ENCODE measurements around the gene VWA8.
"Not testable (repeated sequence)": the region's sequence is repeated elsewhere in the genome, so short reads cannot be mapped to it uniquely, and the experiment has no call there.

The VWA8 gene

DNA sequence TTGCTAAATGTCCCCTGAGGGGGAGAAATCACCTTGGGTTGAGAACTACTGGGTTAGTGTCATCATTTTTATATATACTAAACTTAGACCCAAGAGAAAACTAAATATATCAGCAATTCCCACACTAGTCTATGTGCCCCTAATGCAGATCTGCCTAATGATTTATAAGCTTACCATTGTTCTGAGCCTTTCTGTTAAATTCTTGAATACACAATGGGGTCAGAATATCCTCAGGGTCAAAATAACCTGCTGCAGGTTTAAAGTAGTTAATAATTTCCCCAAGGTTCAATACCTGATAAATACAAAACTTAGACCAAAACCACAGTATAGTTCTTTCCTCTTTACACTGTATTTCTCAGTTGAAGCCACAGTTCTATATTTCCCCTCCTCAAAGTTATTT, 4.6 kb downstream of the VWA8 start:
- H3K4me3 ChIP-seq (replicated peaks in 1 of 2; ENCODE audit: low read depth in 2 of 2, low read length in 2 of 2) = no peak overlapping the region
- no peak for DNase-seq (ENCODE audit: low read depth in 2 of 2)
- TF ChIP-seq, protein P1, sequence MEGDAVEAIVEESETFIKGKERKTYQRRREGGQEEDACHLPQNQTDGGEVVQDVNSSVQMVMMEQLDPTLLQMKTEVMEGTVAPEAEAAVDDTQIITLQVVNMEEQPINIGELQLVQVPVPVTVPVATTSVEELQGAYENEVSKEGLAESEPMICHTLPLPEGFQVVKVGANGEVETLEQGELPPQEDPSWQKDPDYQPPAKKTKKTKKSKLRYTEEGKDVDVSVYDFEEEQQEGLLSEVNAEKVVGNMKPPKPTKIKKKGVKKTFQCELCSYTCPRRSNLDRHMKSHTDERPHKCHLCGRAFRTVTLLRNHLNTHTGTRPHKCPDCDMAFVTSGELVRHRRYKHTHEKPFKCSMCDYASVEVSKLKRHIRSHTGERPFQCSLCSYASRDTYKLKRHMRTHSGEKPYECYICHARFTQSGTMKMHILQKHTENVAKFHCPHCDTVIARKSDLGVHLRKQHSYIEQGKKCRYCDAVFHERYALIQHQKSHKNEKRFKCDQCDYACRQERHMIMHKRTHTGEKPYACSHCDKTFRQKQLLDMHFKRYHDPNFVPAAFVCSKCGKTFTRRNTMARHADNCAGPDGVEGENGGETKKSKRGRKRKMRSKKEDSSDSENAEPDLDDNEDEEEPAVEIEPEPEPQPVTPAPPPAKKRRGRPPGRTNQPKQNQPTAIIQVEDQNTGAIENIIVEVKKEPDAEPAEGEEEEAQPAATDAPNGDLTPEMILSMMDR (IDR thresholded peaks at IDR 0.05; ENCODE audit: low read depth, low read length) = no peak

DNA sequence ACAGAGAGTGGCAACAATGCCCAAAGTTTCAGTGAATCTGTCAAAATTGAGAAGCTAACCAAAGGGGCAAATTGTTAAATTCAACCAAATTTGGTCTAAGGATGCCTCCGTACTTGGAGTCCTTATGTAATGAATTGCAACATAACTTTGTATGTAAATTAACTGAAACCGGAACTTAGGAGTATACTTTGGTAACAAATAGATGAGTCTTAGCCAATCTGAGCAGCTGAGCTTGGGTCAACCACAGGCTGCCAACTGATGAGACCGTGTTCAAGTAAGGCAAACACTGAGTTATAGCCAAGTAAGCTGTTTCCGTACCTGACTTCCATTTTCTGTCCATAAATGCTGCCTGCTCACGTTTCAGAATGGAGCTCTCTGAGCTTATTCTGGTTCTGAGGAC, 5.3 kb downstream of the VWA8 start:
- no peak overlapping the region for H3K4me3 ChIP-seq (replicated peaks in 1 of 2; ENCODE audit: low read depth in 2 of 2, low read length in 2 of 2)
- DNase-seq (ENCODE audit: low read depth in 2 of 2) = no peak
- TF ChIP-seq, protein P1 (IDR thresholded peaks at IDR 0.05; ENCODE audit: low read depth, low read length) = no peak

DNA sequence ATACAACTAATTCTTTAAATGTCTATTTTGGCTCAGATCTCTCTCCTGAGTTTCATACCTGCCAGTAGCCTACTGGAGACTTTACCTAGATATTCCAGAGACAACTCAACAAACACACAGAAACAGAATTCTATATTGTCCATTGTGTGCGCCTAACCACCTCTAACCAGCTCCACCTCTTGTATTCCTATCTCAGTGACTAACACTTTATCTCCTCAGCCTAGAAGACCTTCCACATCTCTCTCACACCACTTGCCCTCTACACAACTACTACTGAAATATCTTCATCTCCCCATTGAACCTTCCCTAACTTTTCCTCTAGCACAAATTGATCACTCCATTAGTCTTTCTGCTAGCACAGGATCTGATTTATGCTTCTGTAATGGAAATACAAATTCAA, 6.7 kb downstream of the VWA8 start:
- no peak overlapping the region for H3K4me3 ChIP-seq (replicated peaks in 1 of 2; ENCODE audit: low read depth in 2 of 2, low read length in 2 of 2)
- TF ChIP-seq, protein P1 (IDR thresholded peaks at IDR 0.05; ENCODE audit: low read depth, low read length) = no peak
- no peak for DNase-seq (ENCODE audit: low read depth in 2 of 2)

DNA sequence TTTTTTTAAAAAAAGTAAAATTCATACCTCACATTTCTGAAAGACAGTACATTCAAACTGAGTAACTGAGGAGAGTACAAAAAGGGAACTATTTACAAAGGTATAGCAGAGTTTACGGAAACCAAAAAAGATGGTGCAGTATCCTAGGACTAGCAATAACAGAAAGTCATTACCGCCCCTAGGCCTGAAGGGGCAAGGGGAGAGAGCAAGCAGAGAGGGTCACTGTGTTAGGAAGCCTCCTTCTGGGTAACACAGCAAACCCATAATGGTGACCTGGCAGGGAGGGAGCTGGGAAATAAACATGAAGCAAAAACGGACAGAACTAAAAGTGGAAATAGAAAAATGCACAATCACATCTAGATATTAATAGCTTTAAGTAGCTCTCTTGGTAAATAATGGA, 8.2 kb downstream of the VWA8 start:
- H3K4me3 ChIP-seq (replicated peaks in 1 of 2; ENCODE audit: low read depth in 2 of 2, low read length in 2 of 2) = no peak overlapping the region
- TF ChIP-seq, protein P1 (IDR thresholded peaks at IDR 0.05; ENCODE audit: low read depth, low read length) = no peak
- DNase-seq (ENCODE audit: low read depth in 2 of 2) = no peak

DNA sequence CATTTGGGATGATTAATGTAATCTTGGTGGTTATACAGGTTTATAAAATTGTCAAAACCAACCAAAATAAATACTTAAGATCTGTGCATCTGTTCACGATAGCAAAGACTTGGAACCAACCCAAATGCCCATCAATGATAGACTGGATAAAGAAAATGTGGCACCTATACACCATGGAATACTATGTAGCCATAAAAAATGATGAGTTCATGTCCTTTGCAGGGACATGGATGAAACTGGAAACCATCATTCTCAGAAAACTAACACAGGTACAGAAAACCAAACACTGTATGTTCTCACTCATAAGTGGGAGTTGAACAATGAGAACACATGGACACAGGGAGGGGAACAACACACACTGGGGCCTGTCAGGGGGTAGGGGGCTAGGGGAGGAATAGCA, 11.8 kb downstream of the VWA8 start:
- H3K4me3 ChIP-seq (replicated peaks in 1 of 2; ENCODE audit: low read depth in 2 of 2, low read length in 2 of 2); DNase-seq (ENCODE audit: low read depth in 2 of 2): not testable (repeated sequence)

DNA sequence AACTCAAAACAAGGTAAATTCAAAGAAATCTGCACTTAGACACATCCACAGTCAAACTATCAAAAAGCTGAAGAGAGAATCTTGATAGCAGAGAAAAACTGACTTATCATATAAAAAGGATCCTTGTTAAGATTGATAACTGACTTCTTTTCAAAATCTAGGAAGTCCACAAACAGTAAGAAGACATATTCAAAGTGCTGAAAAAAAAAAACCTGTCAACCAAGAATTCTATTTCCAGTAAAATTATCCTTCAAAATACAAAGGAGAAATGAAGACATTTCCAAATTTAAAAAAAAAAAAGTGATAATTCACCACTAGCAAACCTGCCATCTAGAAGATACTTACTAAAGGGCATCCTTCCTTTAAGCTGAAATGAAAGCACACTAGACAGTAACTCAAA, 15.0 kb downstream of the VWA8 start:
- TF ChIP-seq, protein P1 (IDR thresholded peaks at IDR 0.05; ENCODE audit: low read depth, low read length) = no peak
- DNase-seq (ENCODE audit: low read depth in 2 of 2) = no peak
- no peak overlapping the region for H3K4me3 ChIP-seq (replicated peaks in 1 of 2; ENCODE audit: low read depth in 2 of 2, low read length in 2 of 2)

DNA sequence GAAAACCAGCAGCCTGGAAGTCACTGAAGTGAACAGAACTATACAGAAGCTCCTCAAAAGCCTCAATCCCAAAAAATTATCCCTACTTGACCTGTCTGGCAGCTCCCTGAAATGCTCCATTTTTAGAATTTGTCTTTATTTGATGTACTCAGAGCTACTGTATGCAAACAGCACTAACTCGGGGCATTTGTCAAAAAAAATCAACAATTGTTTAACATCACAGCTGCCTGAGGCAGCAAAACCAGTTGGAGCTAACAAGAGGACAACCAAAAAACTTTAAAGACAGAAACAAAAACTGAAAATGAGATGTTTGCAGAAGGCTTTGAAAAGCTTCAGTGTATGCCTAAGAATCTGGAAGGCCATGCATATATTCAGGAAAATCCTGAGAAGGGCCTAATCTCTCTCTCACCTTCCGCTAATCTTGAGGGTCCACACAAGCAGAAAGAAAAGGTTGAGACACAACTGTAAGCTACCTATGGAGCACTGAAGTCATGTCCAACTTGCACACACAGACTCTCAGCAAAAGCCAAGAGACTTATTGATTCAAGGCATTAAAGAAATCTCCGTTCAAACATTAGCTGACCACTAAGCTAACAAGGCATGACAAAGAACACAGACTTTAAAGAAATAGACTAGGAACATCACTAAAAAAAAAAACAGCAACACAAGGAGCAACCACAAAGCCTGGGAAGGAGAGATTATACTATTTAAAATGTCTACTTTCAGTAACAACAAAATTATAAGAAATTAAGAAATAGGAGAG, 16.1 kb downstream of the VWA8 start:
- no peak for DNase-seq (ENCODE audit: low read depth in 2 of 2)
- H3K4me3 ChIP-seq (replicated peaks in 1 of 2; ENCODE audit: low read depth in 2 of 2, low read length in 2 of 2) = no peak overlapping the region
- TF ChIP-seq, protein P1 (IDR thresholded peaks at IDR 0.05; ENCODE audit: low read depth, low read length) = no peak
